Hepatocyte (in vitro differentiated cells): ENCODE results near the gene SYNE4. TPM values are rescaled to one million over a fixed set of nuclear protein-coding genes. Genes with fewer than 3 reads are reported as not detected.

Source experiments
- DNase-seq: peaks from one replicate; pipeline ENCODE4 v3.0.0-alpha.2; 2016; ENCODE audit warnings: low spot score
- H2AFZ ChIP-seq: fragments of 200-600 bp; sonication (generic); 2 replicates; pipeline ENCODE4 v1.6.0; 2016; ENCODE audit warnings: antibody characterized with exemption, mild to moderate bottlenecking
- H3K27ac ChIP-seq: fragments of 200-600 bp; sonication (generic); 2 replicates; pipeline ENCODE4 v1.5.1; 2016; ENCODE audit warnings: mild to moderate bottlenecking
- H3K27me3 ChIP-seq: fragments of 200-600 bp; sonication (generic); 2 replicates; pipeline ENCODE4 v1.6.1; 2016
- H3K36me3 ChIP-seq: fragments of 200-600 bp; sonication (generic); replicated peaks from 2 replicates; pipeline ENCODE4 v1.5.1; 2016; ENCODE audit warnings: low read depth; ENCODE audit not compliant: insufficient read depth
- H3K4me1 ChIP-seq: fragments of 200-600 bp; sonication (generic); 2 replicates; pipeline ENCODE4 v1.5.1; 2016; ENCODE audit warnings: mild to moderate bottlenecking, moderate library complexity; ENCODE audit not compliant: insufficient read depth
- H3K4me2 ChIP-seq: fragments of 200-600 bp; sonication (generic); 2 replicates; pipeline ENCODE4 v1.6.0; 2016
- H3K4me3 ChIP-seq: fragments of 200-600 bp; sonication (generic); 2 replicates; pipeline ENCODE4 v1.5.1; 2016; ENCODE audit warnings: mild to moderate bottlenecking
- H3K79me2 ChIP-seq: fragments of 200-600 bp; sonication (generic); 2 replicates; pipeline ENCODE4 v1.6.0; 2017; ENCODE audit warnings: mild to moderate bottlenecking
- H3K9me2 ChIP-seq: fragments of 200-600 bp; sonication (generic); replicated peaks from 2 replicates; pipeline ENCODE4 v1.6.0; 2017; ENCODE audit warnings: mild to moderate bottlenecking; ENCODE audit not compliant: insufficient read depth
- H3K9me3 ChIP-seq: fragments of 200-600 bp; sonication (generic); 2 replicates; pipeline ENCODE4 v1.5.1; 2016; ENCODE audit warnings: low read depth, mild to moderate bottlenecking
- H4K20me1 ChIP-seq: fragments of 200-600 bp; sonication (generic); 2 replicates; pipeline ENCODE4 v1.6.0; 2016; ENCODE audit warnings: mild to moderate bottlenecking; ENCODE audit not compliant: insufficient read depth, poor library complexity, severe bottlenecking
- EZH2 ChIP-seq: fragments of 200-600 bp; sonication (generic); IDR thresholded peaks from 2 replicates; pipeline ENCODE4 v1.6.1; 2016; ENCODE audit warnings: antibody characterized with exemption, mild to moderate bottlenecking, borderline replicate concordance
- EZH2phosphoT487 ChIP-seq: fragments of 200-600 bp; sonication (generic); IDR thresholded peaks from one replicate; pipeline ENCODE4 v1.6.1; 2018; ENCODE audit warnings: antibody characterized with exemption, mild to moderate bottlenecking, low read depth, moderate library complexity; ENCODE audit not compliant: unreplicated experiment, severe bottlenecking
- WGBS: methylation state at CpG from one replicate; pipeline ENCODE4 v1.1.6; 2016; ENCODE audit warnings: low lambda C conversion rate; ENCODE audit errors: missing lambda C conversion rate; 5-methylcytosine and 5-hydroxymethylcytosine counted together
- polyA plus RNA-seq: library from polyadenylated mRNA; unstranded; fragments of >200 nt; fragmentation: Nextera tagmentation; extraction: Ambion mirVana; gene quantifications from 2 replicates; pipeline ENCODE4 v1.2.1, GENCODE V29; 2016
- small RNA-seq: library from RNA; depleted of rRNA; stranded (forward); fragments of <200 nt; gene quantifications from one replicate; pipeline ENCODE3, GENCODE V24; 2014
- total RNA-seq: library from RNA; depleted of rRNA; stranded (reverse); fragments of >200 nt; gene quantifications from 2 replicates; pipeline ENCODE4 v1.2.3, GENCODE V29; 2014
- TF ChIP-seq, protein P1 (sequence below): fragments of 200-600 bp; sonication (generic); IDR thresholded peaks from 2 replicates; pipeline ENCODE4 v1.5.1; 2016; ENCODE audit warnings: antibody characterized with exemption, mild to moderate bottlenecking; ENCODE audit not compliant: poor library complexity

SYNE4 gene
- total and polyA plus RNA-seq, 2 experiments from 2014 or later = 6.5 to 19.8 TPM

GRCh38 chr19:35955881-35956634 is 52.6 kb downstream of the SYNE4 start:
- 74% methylated on average over 6 of the region's 6 CpGs for WGBS
- TF ChIP-seq EZH2 (no peak), EZH2phosphoT487 (no peak)
- TF ChIP-seq, protein P1, sequence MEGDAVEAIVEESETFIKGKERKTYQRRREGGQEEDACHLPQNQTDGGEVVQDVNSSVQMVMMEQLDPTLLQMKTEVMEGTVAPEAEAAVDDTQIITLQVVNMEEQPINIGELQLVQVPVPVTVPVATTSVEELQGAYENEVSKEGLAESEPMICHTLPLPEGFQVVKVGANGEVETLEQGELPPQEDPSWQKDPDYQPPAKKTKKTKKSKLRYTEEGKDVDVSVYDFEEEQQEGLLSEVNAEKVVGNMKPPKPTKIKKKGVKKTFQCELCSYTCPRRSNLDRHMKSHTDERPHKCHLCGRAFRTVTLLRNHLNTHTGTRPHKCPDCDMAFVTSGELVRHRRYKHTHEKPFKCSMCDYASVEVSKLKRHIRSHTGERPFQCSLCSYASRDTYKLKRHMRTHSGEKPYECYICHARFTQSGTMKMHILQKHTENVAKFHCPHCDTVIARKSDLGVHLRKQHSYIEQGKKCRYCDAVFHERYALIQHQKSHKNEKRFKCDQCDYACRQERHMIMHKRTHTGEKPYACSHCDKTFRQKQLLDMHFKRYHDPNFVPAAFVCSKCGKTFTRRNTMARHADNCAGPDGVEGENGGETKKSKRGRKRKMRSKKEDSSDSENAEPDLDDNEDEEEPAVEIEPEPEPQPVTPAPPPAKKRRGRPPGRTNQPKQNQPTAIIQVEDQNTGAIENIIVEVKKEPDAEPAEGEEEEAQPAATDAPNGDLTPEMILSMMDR = no peak
- no peaks in the 10 kb centered on the region for H3K36me3 ChIP-seq

More at GRCh38 chr19:35955881-35956634, 52.6 kb downstream of the SYNE4 start:
- H4K20me1 ChIP-seq = no peaks in the 10 kb centered on the region
- no peaks in the 10 kb centered on the region for H3K4me1 ChIP-seq
- no peaks in the 10 kb centered on the region for H3K9me2 ChIP-seq
- no peaks in the 10 kb centered on the region for H3K9me3 ChIP-seq
- H3K4me2 ChIP-seq = no peak overlapping the region
- H3K79me2 ChIP-seq = no peaks in the 10 kb centered on the region
- no peak overlapping the region for H2AFZ ChIP-seq
- no peak overlapping the region for H3K27ac ChIP-seq
- H3K27me3 ChIP-seq = peaks cover 41% of the 10 kb centered on the region
- DNase-seq = no peak
- no peak overlapping the region for H3K4me3 ChIP-seq

Small RNA genes lying within 50 kb of the gene (small RNA-seq; reads per million reads assigned to genes)
- gene AF038458.1 = not detected

Other genes with a start within 250 kb of the SYNE4 start
- 0.84 and 6.7 TPM in 2 replicates for gene ARHGAP33, start 233.2 kb downstream of the SYNE4 start, total RNA-seq
- gene ARHGAP33, start 233.2 kb downstream of the SYNE4 start, polyA plus RNA-seq = 7.9 and 11.4 TPM in 2 replicates
- 5.1 and 6.8 TPM in 2 replicates for gene PRODH2, start 196.0 kb downstream of the SYNE4 start, total RNA-seq
- gene PRODH2, start 196.0 kb downstream of the SYNE4 start, polyA plus RNA-seq = 7.1 and 13.9 TPM in 2 replicates
- 0.30 and 0.36 TPM in 2 replicates for gene NPHS1, start 156.3 kb downstream of the SYNE4 start, total RNA-seq
- gene NPHS1, start 156.3 kb downstream of the SYNE4 start, polyA plus RNA-seq = 0.15 and 0.76 TPM in 2 replicates
- 0.12 and 1.4 TPM in 2 replicates for gene KIRREL2, start 151.9 kb downstream of the SYNE4 start, total RNA-seq
- 0.64 and 2.3 TPM in 2 replicates for gene KIRREL2, start 151.9 kb downstream of the SYNE4 start, polyA plus RNA-seq
- gene APLP1, start 140.2 kb downstream of the SYNE4 start, total RNA-seq = 19.8 and 29.0 TPM in 2 replicates
- 115 and 147 TPM in 2 replicates for gene APLP1, start 140.2 kb downstream of the SYNE4 start, polyA plus RNA-seq
- gene NFKBID, start 108.3 kb downstream of the SYNE4 start, total RNA-seq = 2.7 and 3.9 TPM in 2 replicates
- 7.3 and 10.8 TPM in 2 replicates for gene NFKBID, start 108.3 kb downstream of the SYNE4 start, polyA plus RNA-seq
- 0.97 and 1.4 TPM in 2 replicates for gene HCST, start 106.3 kb downstream of the SYNE4 start, total RNA-seq
- gene HCST, start 106.3 kb downstream of the SYNE4 start, polyA plus RNA-seq = 3.9 and 4.8 TPM in 2 replicates
- 2.8 and 5.9 TPM in 2 replicates for gene TYROBP, start 100.5 kb downstream of the SYNE4 start, total RNA-seq
- 2.9 and 4.9 TPM in 2 replicates for gene TYROBP, start 100.5 kb downstream of the SYNE4 start, polyA plus RNA-seq
- gene LRFN3, start 72.4 kb downstream of the SYNE4 start, total RNA-seq = 4.7 and 5.3 TPM in 2 replicates
- gene LRFN3, start 72.4 kb downstream of the SYNE4 start, polyA plus RNA-seq = 15.6 and 19.2 TPM in 2 replicates
- gene SDHAF1, start 13.6 kb downstream of the SYNE4 start, total RNA-seq = 34.4 and 36.5 TPM in 2 replicates
- 23.9 and 28.6 TPM in 2 replicates for gene SDHAF1, start 13.6 kb downstream of the SYNE4 start, polyA plus RNA-seq
- gene ALKBH6, start 5.4 kb upstream of the SYNE4 start, total RNA-seq = 14.2 and 24.1 TPM in 2 replicates
- 31.1 and 33.7 TPM in 2 replicates for gene ALKBH6, start 5.4 kb upstream of the SYNE4 start, polyA plus RNA-seq
- 5.1 and 12.8 TPM in 2 replicates for gene CLIP3, start 24.1 kb upstream of the SYNE4 start, total RNA-seq
- 19.5 and 21.8 TPM in 2 replicates for gene CLIP3, start 24.1 kb upstream of the SYNE4 start, polyA plus RNA-seq
- 4.5 and 6.8 TPM in 2 replicates for gene THAP8, start 45.5 kb upstream of the SYNE4 start, total RNA-seq
- 23.1 and 24.1 TPM in 2 replicates for gene THAP8, start 45.5 kb upstream of the SYNE4 start, polyA plus RNA-seq
- 1.8 and 2.1 TPM in 2 replicates for gene WDR62, start 46.1 kb upstream of the SYNE4 start, total RNA-seq
- gene WDR62, start 46.1 kb upstream of the SYNE4 start, polyA plus RNA-seq = 1.2 and 4.6 TPM in 2 replicates
- gene OVOL3, start 102.3 kb upstream of the SYNE4 start, total RNA-seq = not detected in 2 replicates
- not detected in 2 replicates for gene OVOL3, start 102.3 kb upstream of the SYNE4 start, polyA plus RNA-seq
- 19.3 and 21.7 TPM in 2 replicates for gene POLR2I, start 106.1 kb upstream of the SYNE4 start, total RNA-seq
- gene POLR2I, start 106.1 kb upstream of the SYNE4 start, polyA plus RNA-seq = 104 and 115 TPM in 2 replicates
- gene TBCB, start 106.7 kb upstream of the SYNE4 start, total RNA-seq = 108 and 123 TPM in 2 replicates
- 149 and 179 TPM in 2 replicates for gene TBCB, start 106.7 kb upstream of the SYNE4 start, polyA plus RNA-seq
- gene CAPNS1, start 131.3 kb upstream of the SYNE4 start, total RNA-seq = 199 and 268 TPM in 2 replicates
- 320 and 346 TPM in 2 replicates for gene CAPNS1, start 131.3 kb upstream of the SYNE4 start, polyA plus RNA-seq
- gene COX7A1, start 143.6 kb upstream of the SYNE4 start, total RNA-seq = not detected in 2 replicates
- not detected in 2 replicates for gene COX7A1, start 143.6 kb upstream of the SYNE4 start, polyA plus RNA-seq
- 3.5 and 8.1 TPM in 2 replicates for gene ZNF565, start 205.9 kb upstream of the SYNE4 start, total RNA-seq
- gene ZNF565, start 205.9 kb upstream of the SYNE4 start, polyA plus RNA-seq = 3.0 and 7.9 TPM in 2 replicates
- 80.5 and 106 TPM in 2 replicates for gene ZNF146, start 206.3 kb upstream of the SYNE4 start, total RNA-seq
- gene ZNF146, start 206.3 kb upstream of the SYNE4 start, polyA plus RNA-seq = 39.7 and 46.4 TPM in 2 replicates